SK-N-SH (cell line): Measurements from ENCODE around the gene ANAPC5. TPM values are rescaled to one million over a fixed set of nuclear protein-coding genes. Genes with fewer than 3 reads are reported as not detected.

ENCODE experiments used
- CTCF ChIA-PET: fragments of 300-600, 350-600 bp; formaldehyde crosslinking; extraction: SDS; loops from one replicate; lab custom pipeline; 2021; lab: Yijun Ruan, JAX
- POLR2A ChIA-PET: fragments of 350-600 bp; sonication (Branson Sonifier 250); formaldehyde crosslinking; extraction: SDS; loops from one replicate; lab custom pipeline; 2020; ENCODE audit warnings: antibody characterized with exemption, inconsistent platforms; lab: Yijun Ruan, JAX
- DNase-seq: peaks from one replicate; pipeline ENCODE4 v3.0.0; 2012
- H2AFZ ChIP-seq: fragments of 200-600 bp; sonication (generic); 2 replicates; pipeline ENCODE4 v1.8.1; 2016; ENCODE audit warnings: antibody characterized with exemption, mild to moderate bottlenecking, low read depth
- H3F3A ChIP-seq: fragments of 200-600 bp; sonication (generic); replicated peaks from 2 replicates; pipeline ENCODE3; 2016; ENCODE audit warnings: antibody characterized with exemption, mild to moderate bottlenecking; ENCODE audit not compliant: insufficient read depth
- H3K27ac ChIP-seq, 2 experiments: fragments of 200-500 bp in 1 of 2; fragments of 200-600 bp in 1 of 2; sonication (Bioruptor generic) in 1 of 2; sonication (generic), shearing (Covaris generic) in 1 of 2; 2 replicates each; pipeline versions ENCODE4 v1.5.1 to v1.6.1; 2014 to 2016; ENCODE audit warnings: low read depth in 2 of 2, inconsistent platforms in 1 of 2, low read length in 1 of 2, mild to moderate bottlenecking in 1 of 2, mixed read lengths in 1 of 2
- H3K27me3 ChIP-seq: fragments of 200-600 bp; sonication (generic), shearing (Covaris generic); 2 replicates; pipeline ENCODE4 v1.6.1; 2016; ENCODE audit warnings: mixed run types; ENCODE audit not compliant: insufficient read depth
- H3K36me3 ChIP-seq, 2 experiments: fragments of 200-500 bp in 1 of 2; fragments of 200-600 bp in 1 of 2; sonication (Bioruptor generic) in 1 of 2; sonication (generic) in 1 of 2; replicated peaks in 1 of 2; 2 replicates each; pipeline versions ENCODE3 to v1.5.1; 2014 to 2016; ENCODE audit warnings: low read length in 1 of 2, mild to moderate bottlenecking in 1 of 2; ENCODE audit not compliant: insufficient read depth in 2 of 2, control insufficient read depth in 1 of 2
- H3K4me1 ChIP-seq, 2 experiments: fragments of 200-500 bp in 1 of 2; fragments of 200-600 bp in 1 of 2; sonication (Bioruptor generic) in 1 of 2; sonication (generic), shearing (Covaris generic) in 1 of 2; 2 replicates each; pipeline versions ENCODE4 v1.5.1 to v1.6.1; 2014 to 2016; ENCODE audit warnings: low read depth in 1 of 2, low read length in 1 of 2, mixed run types in 1 of 2; ENCODE audit not compliant: insufficient read depth in 2 of 2, control insufficient read depth in 1 of 2
- H3K4me2 ChIP-seq: fragments of 200-600 bp; sonication (generic), shearing (Covaris generic); 2 replicates; pipeline ENCODE4 v1.6.1; 2017; ENCODE audit warnings: mixed run types
- H3K4me3 ChIP-seq, 2 experiments: fragments of 200-500 bp in 1 of 2; fragments of 200-600 bp in 1 of 2; sonication (Bioruptor generic) in 1 of 2; sonication (generic), shearing (Covaris generic) in 1 of 2; 2 replicates each; pipeline versions ENCODE4 v1.5.1 to v1.8.1; 2014 to 2016; ENCODE audit warnings: low read depth in 2 of 2, inconsistent platforms in 1 of 2, low read length in 1 of 2, mild to moderate bottlenecking in 1 of 2, mixed read lengths in 1 of 2, moderate library complexity in 1 of 2
- H3K79me2 ChIP-seq: fragments of 200-600 bp; sonication (generic); 2 replicates; pipeline ENCODE4 v1.8.1; 2017; ENCODE audit warnings: mild to moderate bottlenecking; ENCODE audit not compliant: insufficient read depth
- H3K9ac ChIP-seq: fragments of 200-600 bp; sonication (generic); 2 replicates; pipeline ENCODE4 v1.6.1; 2017; ENCODE audit warnings: mixed run types
- H3K9me2 ChIP-seq: fragments of 200-600 bp; sonication (generic); 2 replicates; pipeline ENCODE4 v1.6.1; 2017; ENCODE audit warnings: mixed run types
- H3K9me3 ChIP-seq: fragments of 200-600 bp; sonication (generic); 2 replicates; pipeline ENCODE4 v1.6.1; 2017; ENCODE audit warnings: mixed run types, mild to moderate bottlenecking, moderate library complexity
- H4K20me1 ChIP-seq: fragments of 200-600 bp; sonication (generic); 2 replicates; pipeline ENCODE4 v1.6.1; 2017; ENCODE audit warnings: mild to moderate bottlenecking, mixed run types; ENCODE audit not compliant: insufficient read depth
- CHD2 ChIP-seq: fragments of 150-350 bp; IDR thresholded peaks from 2 replicates; pipeline ENCODE4 v1.6.1; 2018; ENCODE audit warnings: low read length; ENCODE audit not compliant: partially characterized antibody
- ELF1 ChIP-seq: IDR thresholded peaks from 2 replicates; pipeline ENCODE4 v1.4.0; 2012
- EZH2phosphoT487 ChIP-seq: fragments of 200-600 bp; sonication (generic); IDR thresholded peaks from 2 replicates; pipeline ENCODE4 v1.6.1; 2017; ENCODE audit warnings: low read depth, mixed run types, mild to moderate bottlenecking, antibody characterized with exemption, moderate library complexity, borderline replicate concordance
- FOXM1 ChIP-seq: IDR thresholded peaks from 2 replicates; pipeline ENCODE4 v1.4.0; 2012; ENCODE audit warnings: low read depth, mild to moderate bottlenecking
- IRF3 ChIP-seq: fragments of 150-350 bp; IDR thresholded peaks from 2 replicates; pipeline ENCODE4 v1.6.1; 2016; ENCODE audit warnings: mild to moderate bottlenecking, low read depth, low read length
- JUND ChIP-seq: IDR thresholded peaks from 2 replicates; pipeline ENCODE4 v1.4.0; 2012
- MEF2A ChIP-seq: IDR thresholded peaks from 2 replicates; pipeline ENCODE4 v1.4.0; 2012; ENCODE audit warnings: low read depth, borderline replicate concordance
- NFIC ChIP-seq: IDR thresholded peaks from 2 replicates; pipeline ENCODE4 v1.4.0; 2012; ENCODE audit warnings: borderline replicate concordance
- PBX3 ChIP-seq: IDR thresholded peaks from 2 replicates; pipeline ENCODE4; 2012
- RAD21 ChIP-seq: IDR thresholded peaks from 2 replicates; pipeline ENCODE4 v1.6.1; 2012; ENCODE audit warnings: mild to moderate bottlenecking, low read length
- RCOR1 ChIP-seq: fragments of 150-350 bp; IDR thresholded peaks from 2 replicates; pipeline ENCODE4 v1.6.1; 2017; ENCODE audit warnings: antibody characterized with exemption, low read length
- RXRA ChIP-seq: IDR thresholded peaks from 2 replicates; pipeline ENCODE4 v1.4.0; 2012; ENCODE audit warnings: low read depth, mild to moderate bottlenecking, borderline replicate concordance
- SIN3A ChIP-seq: IDR thresholded peaks from 2 replicates; pipeline ENCODE4 v1.6.1; 2012; ENCODE audit warnings: low read depth, mild to moderate bottlenecking, low read length, moderate library complexity, borderline replicate concordance
- SMC3 ChIP-seq: IDR thresholded peaks from 2 replicates; pipeline ENCODE4 v1.6.1; 2012; ENCODE audit warnings: low read depth, low read length, improper control_type of control experiment
- TAF1 ChIP-seq: IDR thresholded peaks from 2 replicates; pipeline ENCODE4 v1.6.1; 2012; ENCODE audit warnings: low read depth, mild to moderate bottlenecking, low read length, moderate library complexity, borderline replicate concordance
- TCF12 ChIP-seq: IDR thresholded peaks from 2 replicates; pipeline ENCODE4 v1.4.0; 2012
- TEAD4 ChIP-seq: IDR thresholded peaks from 2 replicates; pipeline ENCODE4 v1.4.0; 2012; ENCODE audit warnings: mild to moderate bottlenecking, borderline replicate concordance; ENCODE audit not compliant: insufficient read depth
- YY1 ChIP-seq: IDR thresholded peaks from 2 replicates; pipeline ENCODE4 v1.4.0; 2012; ENCODE audit warnings: low read depth, mild to moderate bottlenecking
- ZBTB33 ChIP-seq: IDR thresholded peaks from 2 replicates; pipeline ENCODE4 v1.4.0; 2012; ENCODE audit warnings: low read depth, borderline replicate concordance
- WGBS: methylation state at CpG from one replicate; pipeline ENCODE4 v1.1.6; 2017; ENCODE audit warnings: low lambda C conversion rate; 5-methylcytosine and 5-hydroxymethylcytosine counted together
- polyA plus RNA-seq, 3 experiments: library from polyadenylated mRNA; depleted of rRNA; stranded (reverse); fragments of >200 nt; gene quantifications; 2 replicates each; pipeline ENCODE4 v1.2.3, GENCODE V29; 2012

The ANAPC5 gene
- polyA plus RNA-seq, 1 of the 3 experiments (the other 2 are of a cell fraction), result 110 TPM

- Histone ChIP-seq H3K79me2 (no peaks in the 10 kb centered on the region), H3K4me2 (no peak overlapping the region), H3K27me3 (no peaks in the 10 kb centered on the region), H3K4me1 (no peaks in the 10 kb centered on the region), H3K4me3 (no peak overlapping the region), H3K9ac (no peak overlapping the region), H3K36me3 (no peaks in the 10 kb centered on the region), H3K27ac (no peak overlapping the region), H4K20me1 (no peaks in the 10 kb centered on the region), H3F3A (no peaks in the 10 kb centered on the region), H2AFZ (no peak overlapping the region), H3K9me3 (no peaks in the 10 kb centered on the region), H3K9me2 (no peaks in the 10 kb centered on the region)
- no peak for DNase-seq
- 91% methylated on average over 10 of the region's 10 CpGs for WGBS
- CTCF ChIA-PET, result no interaction called here
- POLR2A ChIA-PET, result no interaction called here
- TF ChIP-seq TEAD4 (no peak), PBX3 (no peak), RXRA (no peak), SMC3 (no peak), CHD2 (no peak), JUND (no peak), YY1 (no peak), MEF2A (no peak), RAD21 (no peak), NFIC (no peak), SIN3A (no peak), IRF3 (no peak), ELF1 (no peak), TCF12 (no peak), FOXM1 (no peak), TAF1 (no peak), EZH2phosphoT487 (no peak), RCOR1 (no peak), ZBTB33 (no peak)
Observed at GRCh38 chr12:121379945-121380344, 27.7 kb upstream of the ANAPC5 start.
